SK-N-SH (cell line): ENCODE results near the gene ODF2L. TPM values are rescaled to one million over a fixed set of nuclear protein-coding genes. Genes with fewer than 3 reads are reported as not detected.

Source experiments
- CTCF ChIA-PET: fragments of 300-600, 350-600 bp; formaldehyde crosslinking; extraction: SDS; loops from one replicate; lab custom pipeline; 2021; lab: Yijun Ruan, JAX
- POLR2A ChIA-PET: fragments of 350-600 bp; sonication (Branson Sonifier 250); formaldehyde crosslinking; extraction: SDS; loops from one replicate; lab custom pipeline; 2020; ENCODE audit warnings: antibody characterized with exemption, inconsistent platforms; lab: Yijun Ruan, JAX
- DNase-seq: peaks from one replicate; pipeline ENCODE4 v3.0.0; 2012
- H2AFZ ChIP-seq: fragments of 200-600 bp; sonication (generic); 2 replicates; pipeline ENCODE4 v1.8.1; 2016; ENCODE audit warnings: antibody characterized with exemption, mild to moderate bottlenecking, low read depth
- H3F3A ChIP-seq: fragments of 200-600 bp; sonication (generic); replicated peaks from 2 replicates; pipeline ENCODE3; 2016; ENCODE audit warnings: antibody characterized with exemption, mild to moderate bottlenecking; ENCODE audit not compliant: insufficient read depth
- H3K27ac ChIP-seq, 2 experiments: fragments of 200-500 bp in 1 of 2; fragments of 200-600 bp in 1 of 2; sonication (Bioruptor generic) in 1 of 2; sonication (generic), shearing (Covaris generic) in 1 of 2; 2 replicates each; pipeline versions ENCODE4 v1.5.1 to v1.6.1; 2014 to 2016; ENCODE audit warnings: low read depth in 2 of 2, inconsistent platforms in 1 of 2, low read length in 1 of 2, mild to moderate bottlenecking in 1 of 2, mixed read lengths in 1 of 2
- H3K27me3 ChIP-seq: fragments of 200-600 bp; sonication (generic), shearing (Covaris generic); 2 replicates; pipeline ENCODE4 v1.6.1; 2016; ENCODE audit warnings: mixed run types; ENCODE audit not compliant: insufficient read depth
- H3K36me3 ChIP-seq, 2 experiments: fragments of 200-500 bp in 1 of 2; fragments of 200-600 bp in 1 of 2; sonication (Bioruptor generic) in 1 of 2; sonication (generic) in 1 of 2; replicated peaks in 1 of 2; 2 replicates each; pipeline versions ENCODE3 to v1.5.1; 2014 to 2016; ENCODE audit warnings: low read length in 1 of 2, mild to moderate bottlenecking in 1 of 2; ENCODE audit not compliant: insufficient read depth in 2 of 2, control insufficient read depth in 1 of 2
- H3K4me1 ChIP-seq, 2 experiments: fragments of 200-500 bp in 1 of 2; fragments of 200-600 bp in 1 of 2; sonication (Bioruptor generic) in 1 of 2; sonication (generic), shearing (Covaris generic) in 1 of 2; 2 replicates each; pipeline versions ENCODE4 v1.5.1 to v1.6.1; 2014 to 2016; ENCODE audit warnings: low read depth in 1 of 2, low read length in 1 of 2, mixed run types in 1 of 2; ENCODE audit not compliant: insufficient read depth in 2 of 2, control insufficient read depth in 1 of 2
- H3K4me2 ChIP-seq: fragments of 200-600 bp; sonication (generic), shearing (Covaris generic); 2 replicates; pipeline ENCODE4 v1.6.1; 2017; ENCODE audit warnings: mixed run types
- H3K4me3 ChIP-seq, 2 experiments: fragments of 200-500 bp in 1 of 2; fragments of 200-600 bp in 1 of 2; sonication (Bioruptor generic) in 1 of 2; sonication (generic), shearing (Covaris generic) in 1 of 2; 2 replicates each; pipeline versions ENCODE4 v1.5.1 to v1.8.1; 2014 to 2016; ENCODE audit warnings: low read depth in 2 of 2, inconsistent platforms in 1 of 2, low read length in 1 of 2, mild to moderate bottlenecking in 1 of 2, mixed read lengths in 1 of 2, moderate library complexity in 1 of 2
- H3K79me2 ChIP-seq: fragments of 200-600 bp; sonication (generic); 2 replicates; pipeline ENCODE4 v1.8.1; 2017; ENCODE audit warnings: mild to moderate bottlenecking; ENCODE audit not compliant: insufficient read depth
- H3K9ac ChIP-seq: fragments of 200-600 bp; sonication (generic); 2 replicates; pipeline ENCODE4 v1.6.1; 2017; ENCODE audit warnings: mixed run types
- H3K9me2 ChIP-seq: fragments of 200-600 bp; sonication (generic); 2 replicates; pipeline ENCODE4 v1.6.1; 2017; ENCODE audit warnings: mixed run types
- H3K9me3 ChIP-seq: fragments of 200-600 bp; sonication (generic); 2 replicates; pipeline ENCODE4 v1.6.1; 2017; ENCODE audit warnings: mixed run types, mild to moderate bottlenecking, moderate library complexity
- H4K20me1 ChIP-seq: fragments of 200-600 bp; sonication (generic); 2 replicates; pipeline ENCODE4 v1.6.1; 2017; ENCODE audit warnings: mild to moderate bottlenecking, mixed run types; ENCODE audit not compliant: insufficient read depth
- GATA2 ChIP-seq: sonication (generic); formaldehyde crosslinking; IDR thresholded peaks from 2 replicates; pipeline ENCODE4 v1.5.0; 2020; ENCODE audit warnings: mild to moderate bottlenecking, missing genetic modification reagents
- MAX ChIP-seq: IDR thresholded peaks from 2 replicates; pipeline ENCODE4 v1.4.0; 2012; ENCODE audit warnings: low read depth
- MXI1 ChIP-seq: IDR thresholded peaks from 2 replicates; pipeline ENCODE4 v1.6.1; 2012; ENCODE audit warnings: mild to moderate bottlenecking, low read depth, low read length, improper control_type of control experiment
- RAD21 ChIP-seq: IDR thresholded peaks from 2 replicates; pipeline ENCODE4 v1.6.1; 2012; ENCODE audit warnings: mild to moderate bottlenecking, low read length
- SIN3A ChIP-seq: IDR thresholded peaks from 2 replicates; pipeline ENCODE4 v1.6.1; 2012; ENCODE audit warnings: low read depth, mild to moderate bottlenecking, low read length, moderate library complexity, borderline replicate concordance
- TEAD4 ChIP-seq: IDR thresholded peaks from 2 replicates; pipeline ENCODE4 v1.4.0; 2012; ENCODE audit warnings: mild to moderate bottlenecking, borderline replicate concordance; ENCODE audit not compliant: insufficient read depth
- USF2 ChIP-seq: fragments of 150-350 bp; IDR thresholded peaks from 2 replicates; pipeline ENCODE4 v1.6.1; 2017; ENCODE audit warnings: antibody characterized with exemption, low read length, low read depth, borderline replicate concordance
- ZBTB33 ChIP-seq: IDR thresholded peaks from 2 replicates; pipeline ENCODE4 v1.4.0; 2012; ENCODE audit warnings: low read depth, borderline replicate concordance
- WGBS: methylation state at CpG from one replicate; pipeline ENCODE4 v1.1.6; 2017; ENCODE audit warnings: low lambda C conversion rate; 5-methylcytosine and 5-hydroxymethylcytosine counted together
- polyA plus RNA-seq, 3 experiments: library from polyadenylated mRNA; depleted of rRNA; stranded (reverse); fragments of >200 nt; gene quantifications; 2 replicates each; pipeline ENCODE4 v1.2.3, GENCODE V29; 2012
- TF ChIP-seq, protein P1 (sequence below): IDR thresholded peaks from 2 replicates; pipeline ENCODE4 v1.4.0; 2012; ENCODE audit warnings: low read depth, borderline replicate concordance
- TF ChIP-seq, protein P2 (sequence below): fragments of 200-600 bp; sonication (generic); IDR thresholded peaks from 2 replicates; pipeline ENCODE4 v1.6.1; 2017; ENCODE audit warnings: antibody characterized with exemption, mild to moderate bottlenecking, moderate library complexity

The ODF2L gene
- polyA plus RNA-seq, 1 of the 3 experiments (the other 2 are of a cell fraction) = 5.3 TPM

GRCh38 chr1:86410879-86411278, 14.8 kb upstream of the ODF2L start:
- no peak overlapping the region for H3K4me2 ChIP-seq
- H3K79me2 ChIP-seq = no peaks in the 10 kb centered on the region
- no peak overlapping the region for H3K4me3 ChIP-seq
- H3K9me2 ChIP-seq = no peaks in the 10 kb centered on the region
- H3K36me3 ChIP-seq = no peaks in the 10 kb centered on the region
- no peak overlapping the region for H3K27ac ChIP-seq
- H3K9ac ChIP-seq = no peak overlapping the region
- TF ChIP-seq MAX = no peak
- no peak for TF ChIP-seq MXI1
- no peaks in the 10 kb centered on the region for H3F3A ChIP-seq
- H3K4me1 ChIP-seq = no peaks in the 10 kb centered on the region
- H3K27me3 ChIP-seq = no peaks in the 10 kb centered on the region; the same call in 1 of the 2 replicates
- no peaks in the 10 kb centered on the region for H4K20me1 ChIP-seq
- ChIA-PET POLR2A (no interaction called here), CTCF (interaction anchor here (0.6 kb wide), 1 partner anchor 293 kb away, joined by 3 read pairs; the partner anchor contains the start of gene SH3GLB1)
- no peak overlapping the region for H2AFZ ChIP-seq
- H3K9me3 ChIP-seq = no peaks in the 10 kb centered on the region
- 83% methylated on average over 4 of the region's 4 CpGs for WGBS
- DNase-seq = no peak

DNA sequence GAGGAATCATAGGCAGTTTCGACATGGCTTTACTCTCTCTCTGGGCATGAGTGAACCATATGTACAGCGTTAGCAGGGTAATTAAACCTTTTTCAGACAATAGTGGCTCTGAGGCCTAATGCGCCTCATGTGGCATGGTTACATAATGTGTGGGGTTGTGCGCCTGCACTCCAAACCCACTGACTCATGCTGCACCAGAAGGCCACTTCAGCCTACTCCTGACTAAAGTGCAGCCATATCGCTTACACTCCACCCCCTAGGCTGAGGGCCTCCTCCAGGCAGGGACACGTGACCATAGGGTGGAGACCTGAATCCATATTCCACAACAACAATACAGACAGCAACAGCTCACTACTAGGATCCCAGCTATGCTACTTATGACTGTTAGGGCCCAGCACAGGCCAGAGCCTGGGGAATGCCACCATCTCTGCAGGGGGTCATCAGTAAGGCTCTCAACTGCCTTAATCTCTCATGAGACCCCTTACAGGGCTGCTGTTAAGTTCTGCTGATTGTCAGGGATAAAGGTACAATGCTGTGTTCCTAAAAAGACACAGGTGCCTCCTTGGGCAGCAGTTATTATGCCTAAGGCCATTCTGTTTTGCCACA, 13.4 kb upstream of the ODF2L start:
- no peak overlapping the region for H3K9ac ChIP-seq
- DNase-seq = no peak
- H3K79me2 ChIP-seq = no peaks in the 10 kb centered on the region
- H3K9me3 ChIP-seq = no peaks in the 10 kb centered on the region
- no peaks in the 10 kb centered on the region for H3K4me1 ChIP-seq
- H3K27me3 ChIP-seq = no peaks in the 10 kb centered on the region; the same call in 1 of the 2 replicates
- CTCF ChIA-PET = no interaction called here
- no peak for TF ChIP-seq SIN3A
- TF ChIP-seq GATA2 (CRISPR knock-in tag) = no peak
- TF ChIP-seq RAD21 = no peak
- TF ChIP-seq ZBTB33 = no peak
- TF ChIP-seq TEAD4 = no peak
- TF ChIP-seq, protein P1, sequence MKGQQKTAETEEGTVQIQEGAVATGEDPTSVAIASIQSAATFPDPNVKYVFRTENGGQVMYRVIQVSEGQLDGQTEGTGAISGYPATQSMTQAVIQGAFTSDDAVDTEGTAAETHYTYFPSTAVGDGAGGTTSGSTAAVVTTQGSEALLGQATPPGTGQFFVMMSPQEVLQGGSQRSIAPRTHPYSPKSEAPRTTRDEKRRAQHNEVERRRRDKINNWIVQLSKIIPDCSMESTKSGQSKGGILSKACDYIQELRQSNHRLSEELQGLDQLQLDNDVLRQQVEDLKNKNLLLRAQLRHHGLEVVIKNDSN = peak; percentile 38; the same call in 1 of the 2 replicates
- no peak for TF ChIP-seq USF2
- TF ChIP-seq, protein P2, sequence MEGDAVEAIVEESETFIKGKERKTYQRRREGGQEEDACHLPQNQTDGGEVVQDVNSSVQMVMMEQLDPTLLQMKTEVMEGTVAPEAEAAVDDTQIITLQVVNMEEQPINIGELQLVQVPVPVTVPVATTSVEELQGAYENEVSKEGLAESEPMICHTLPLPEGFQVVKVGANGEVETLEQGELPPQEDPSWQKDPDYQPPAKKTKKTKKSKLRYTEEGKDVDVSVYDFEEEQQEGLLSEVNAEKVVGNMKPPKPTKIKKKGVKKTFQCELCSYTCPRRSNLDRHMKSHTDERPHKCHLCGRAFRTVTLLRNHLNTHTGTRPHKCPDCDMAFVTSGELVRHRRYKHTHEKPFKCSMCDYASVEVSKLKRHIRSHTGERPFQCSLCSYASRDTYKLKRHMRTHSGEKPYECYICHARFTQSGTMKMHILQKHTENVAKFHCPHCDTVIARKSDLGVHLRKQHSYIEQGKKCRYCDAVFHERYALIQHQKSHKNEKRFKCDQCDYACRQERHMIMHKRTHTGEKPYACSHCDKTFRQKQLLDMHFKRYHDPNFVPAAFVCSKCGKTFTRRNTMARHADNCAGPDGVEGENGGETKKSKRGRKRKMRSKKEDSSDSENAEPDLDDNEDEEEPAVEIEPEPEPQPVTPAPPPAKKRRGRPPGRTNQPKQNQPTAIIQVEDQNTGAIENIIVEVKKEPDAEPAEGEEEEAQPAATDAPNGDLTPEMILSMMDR = no peak
- TF ChIP-seq, all 33 proteins: peak for 1
- Histone ChIP-seq H3K27ac (no peak overlapping the region), H3K4me3 (no peak overlapping the region), H4K20me1 (no peaks in the 10 kb centered on the region), H2AFZ (no peak overlapping the region), H3K4me2 (no peak overlapping the region), H3K9me2 (no peaks in the 10 kb centered on the region), H3F3A (no peaks in the 10 kb centered on the region), H3K36me3 (no peaks in the 10 kb centered on the region)
- WGBS = 72% methylated on average over 6 of the region's 6 CpGs
- POLR2A ChIA-PET = no interaction called here
